ENCODE data around the gene TRAF6. TPM values are rescaled to one million over a fixed set of nuclear protein-coding genes. Genes with fewer than 3 reads are reported as not detected.

Gene TRAF6
- total and polyA plus RNA-seq, 2 of the 13 experiments (the other 11 are each of a cell fraction or from before 2014, with no cell fraction given), result 3.3 to 5.9 TPM

- Histone ChIP-seq H2AFZ (ENCODE audit: low read length) (no peak overlapping the region), H3K9me3 (ENCODE audit: low read length) (no peaks in the 10 kb centered on the region), H3K36me3 (replicated peaks in 1 of 2; ENCODE audit: control insufficient read depth in 1 of 2, insufficient read depth in 2 of 2, low read length in 2 of 2) (no peaks in the 10 kb centered on the region), H3K79me2 (ENCODE audit: insufficient read depth, low read length) (no peaks in the 10 kb centered on the region), H3K4me1 (ENCODE audit: insufficient read depth, low read length) (no peaks in the 10 kb centered on the region), H3K4me3 (replicated peaks in 1 of 3; ENCODE audit: insufficient read depth in 1 of 3, low read depth in 2 of 3, low read length in 3 of 3) (no peak overlapping the region), H3K27ac (ENCODE audit: extremely low read length, insufficient read depth, low read length) (no peak overlapping the region), H4K20me1 (ENCODE audit: insufficient read depth, low read length) (no peaks in the 10 kb centered on the region), H3K4me2 (ENCODE audit: low read depth, low read length) (no peak overlapping the region), H3K27me3 (ENCODE audit: control insufficient read depth in 1 of 2, insufficient read depth in 2 of 2, low read length in 2 of 2) (no peaks in the 10 kb centered on the region), H3K9ac (ENCODE audit: insufficient read depth, low read depth, low read length) (no peak overlapping the region)
- ATAC-seq, result no peak
- ChIA-PET CTCF (ENCODE audit: low intra/inter-chr PET ratio, low total read pairs) (no interaction called here), POLR2A (no interaction called here)
- FAIRE-seq, result no peak
- WGBS (ENCODE audit: low lambda C conversion rate), result 72% methylated on average over 3 of the region's 3 CpGs
- TF ChIP-seq ZMAT5 (CRISPR knock-in tag; IDR thresholded peaks at IDR 0.05; ENCODE audit: borderline replicate concordance, low read depth) (no peak), SRY (CRISPR knock-in tag; IDR thresholded peaks at IDR 0.05) (no peak), MTA1 (CRISPR knock-in tag; IDR thresholded peaks at IDR 0.05; ENCODE audit: borderline replicate concordance) (no peak), TRAFD1 (CRISPR knock-in tag; IDR thresholded peaks at IDR 0.05; ENCODE audit: borderline replicate concordance) (no peak), TSC22D2 (CRISPR knock-in tag; IDR thresholded peaks at IDR 0.05; ENCODE audit: borderline replicate concordance) (no peak), ZNF329 (CRISPR knock-in tag; IDR thresholded peaks at IDR 0.05; ENCODE audit: low read depth) (no peak), MZF1 (CRISPR knock-in tag; IDR thresholded peaks at IDR 0.05; ENCODE audit: borderline replicate concordance) (no peak), KLF9 (CRISPR knock-in tag; IDR thresholded peaks at IDR 0.05; ENCODE audit: low read depth) (no peak), HDAC2 (CRISPR knock-in tag; IDR thresholded peaks at IDR 0.05) (no peak), ZNF431 (CRISPR knock-in tag; IDR thresholded peaks at IDR 0.05; ENCODE audit: borderline replicate concordance, low read depth) (no peak), ZNF580 (CRISPR knock-in tag; IDR thresholded peaks at IDR 0.05; ENCODE audit: borderline replicate concordance, low read depth) (no peak), ZNF7 (CRISPR knock-in tag; IDR thresholded peaks at IDR 0.05) (no peak), ZNF777 (CRISPR knock-in tag; IDR thresholded peaks at IDR 0.05) (no peak), HES4 (CRISPR knock-in tag; IDR thresholded peaks at IDR 0.05; ENCODE audit: borderline replicate concordance) (no peak), NFAT5 (CRISPR knock-in tag; IDR thresholded peaks at IDR 0.05) (no peak), ZMYM4 (CRISPR knock-in tag; IDR thresholded peaks at IDR 0.05) (no peak), ATF7-NPFF (CRISPR knock-in tag; IDR thresholded peaks at IDR 0.05; ENCODE audit: low read depth) (no peak), BRD4 (CRISPR knock-in tag; IDR thresholded peaks at IDR 0.05) (no peak), ZNF713 (CRISPR knock-in tag; IDR thresholded peaks at IDR 0.05) (no peak)
- in situ Hi-C loops (cut with HindIII; ENCODE audit: extremely low pct_ligation_motif_present, low pct_unique_long_range_greater_than_20kb) (no loop called here), intact Hi-C loops (cut with micrococcal nuclease; ENCODE audit: unreplicated experiment) (no loop called here)
- no TSS peak for BruUV-seq (replicated peaks)
- no peak for DNase-seq (ENCODE audit: low spot score)
These were observed 45.4 kb downstream of the TRAF6 start for GRCh38 chr11:36464720-36465119.

Measured in HepG2 (cell line).